GM21367 (cell line): ENCODE data around the gene USP4.

ENCODE experiments used
- ATAC-seq: cut with Tn5 transposase; IDR thresholded peaks from one replicate; pipeline ENCODE4 v1.9.1; 2021; ENCODE audit not compliant: unreplicated experiment

USP4 gene

GRCh38 chr3:49296781-49297411 is 43.0 kb downstream of the USP4 start:
- no peak for ATAC-seq

GRCh38 chr3:49295489-49296058 is 44.3 kb downstream of the USP4 start:
- no peak for ATAC-seq

- ATAC-seq = no peak
Measured at GRCh38 chr3:49294343-49294742, 45.5 kb downstream of the USP4 start.

- ATAC-seq = no peak
Measured at GRCh38 chr3:49283997-49284396, 55.9 kb downstream of the USP4 start.

- ATAC-seq = no peak
Measured at GRCh38 chr3:49279376-49279775, 60.5 kb downstream of the USP4 start.

- no peak for ATAC-seq
Measured at GRCh38 chr3:49278548-49278947, 61.3 kb downstream of the USP4 start.

- ATAC-seq = no peak
Measured at GRCh38 chr3:49277383-49277775, 62.5 kb downstream of the USP4 start.

- ATAC-seq = no peak
Measured at GRCh38 chr3:49276475-49277382, 63.1 kb downstream of the USP4 start, which contains the start of gene C3orf62. C3orf62 (minus strand) TSS chr3:49277232; CDS start chr3:49276872, 360 bp downstream.

- ATAC-seq = no peak
Measured at GRCh38 chr3:49273825-49274532, 65.9 kb downstream of the USP4 start.

- no peak for ATAC-seq
Measured at GRCh38 chr3:49271047-49271446, 68.8 kb downstream of the USP4 start.

- ATAC-seq = no peak
Measured at GRCh38 chr3:49270156-49270500, 69.7 kb downstream of the USP4 start.

GRCh38 chr3:49269443-49270155 is 70.3 kb downstream of the USP4 start:
- ATAC-seq = no peak

GRCh38 chr3:49266410-49267095 is 73.3 kb downstream of the USP4 start:
- ATAC-seq = no peak

- ATAC-seq = no peak
Measured at GRCh38 chr3:49265661-49266386, 74.0 kb downstream of the USP4 start.

- ATAC-seq = no peak
Measured at GRCh38 chr3:49263159-49263889, 76.5 kb downstream of the USP4 start.

- no peak for ATAC-seq
Measured at GRCh38 chr3:49260806-49261324, 79.0 kb downstream of the USP4 start.

- ATAC-seq = no peak
Measured at GRCh38 chr3:49257187-49257586, 82.7 kb downstream of the USP4 start.

- ATAC-seq = no peak
Measured at GRCh38 chr3:49255718-49256511, 83.9 kb downstream of the USP4 start.
